HG03521 (cell line): ENCODE data around the gene TSN.

Source experiments
- ATAC-seq: cut with Tn5 transposase; IDR thresholded peaks from one replicate; pipeline ENCODE4 v1.9.1; 2021; ENCODE audit warnings: mild to moderate bottlenecking, moderate library complexity; ENCODE audit not compliant: unreplicated experiment

The TSN gene

DNA sequence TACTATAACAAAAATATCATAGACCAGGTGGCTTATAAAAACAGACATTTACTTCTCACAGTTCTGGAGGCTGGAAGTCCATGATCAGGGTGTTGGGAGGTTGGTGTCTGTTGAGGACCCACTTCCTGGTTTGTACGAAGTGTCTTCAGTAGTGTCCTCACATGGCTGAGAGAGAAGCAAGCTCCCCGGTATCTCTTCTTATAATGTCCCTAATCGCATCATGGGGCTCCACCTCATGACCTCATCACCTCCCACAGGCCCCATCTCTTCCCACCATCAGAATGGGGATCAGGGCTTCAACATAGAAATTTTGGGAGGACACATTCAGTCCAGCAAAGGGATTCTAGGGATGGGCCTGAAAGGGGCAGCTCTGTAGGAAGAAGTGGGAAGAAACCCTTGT is 14.0 kb upstream of the TSN start:
- no peak for ATAC-seq

DNA sequence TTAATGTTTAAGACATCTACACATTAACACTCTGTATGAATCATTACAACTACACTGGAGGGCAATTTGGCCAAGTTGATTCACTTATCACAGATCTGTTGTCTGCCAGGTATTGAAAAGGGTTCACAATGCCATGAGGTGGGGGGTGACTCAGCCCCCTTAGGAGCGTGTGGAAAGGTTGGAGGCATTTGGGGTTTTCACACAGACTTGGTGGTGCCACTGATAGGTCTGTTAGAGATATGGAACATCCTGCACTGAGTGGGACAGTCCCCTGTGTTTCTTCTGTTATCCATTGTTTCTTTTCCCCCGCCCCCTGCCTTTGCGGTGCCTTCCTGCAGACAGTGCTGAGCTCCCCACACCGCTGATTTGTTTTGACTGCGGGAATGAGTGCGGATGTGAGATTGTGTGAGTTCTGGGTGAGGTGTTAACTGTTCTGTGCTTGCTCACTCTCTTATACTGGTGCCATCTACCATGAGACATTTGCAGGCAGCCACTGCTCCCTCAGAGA is 9.3 kb upstream of the TSN start:
- no peak for ATAC-seq

DNA sequence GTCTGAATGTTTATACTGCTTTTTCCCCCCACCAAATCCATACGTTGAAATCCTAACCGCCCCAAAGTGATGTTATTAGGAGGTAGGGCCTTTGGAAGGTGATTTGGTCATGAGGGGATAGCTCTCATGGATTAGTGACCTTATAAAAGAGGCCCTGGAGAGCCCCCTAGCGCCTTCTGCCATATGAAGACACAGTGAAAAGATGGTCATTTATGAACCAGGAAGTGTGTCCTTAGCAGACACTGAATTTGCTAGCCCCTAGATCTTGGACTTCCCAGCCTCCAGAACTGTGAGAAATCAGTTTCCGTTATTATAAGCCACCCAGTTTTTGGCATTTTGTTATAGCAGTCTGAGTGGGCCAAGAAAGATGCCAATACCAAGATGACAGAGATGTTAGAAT is 7.2 kb upstream of the TSN start:
- no peak for ATAC-seq

DNA sequence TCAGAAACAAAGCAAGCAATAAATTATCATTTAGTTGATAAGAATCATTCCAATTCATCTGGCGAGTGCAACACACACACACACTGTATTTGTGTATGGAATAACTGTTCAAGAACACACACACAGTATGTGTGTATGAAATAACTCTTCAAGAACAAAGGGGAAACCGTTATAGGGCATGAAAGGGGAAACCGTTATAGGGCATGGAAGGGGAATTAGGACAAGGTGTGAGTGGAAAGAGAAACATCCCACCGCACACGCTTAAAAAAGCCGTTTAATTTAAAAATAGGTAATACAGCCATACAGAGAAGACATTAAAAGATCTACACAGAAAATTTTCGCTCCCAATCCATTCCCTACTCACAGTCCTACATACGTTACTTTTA is 607 bp upstream of the TSN start:
- ATAC-seq = no peak

DNA sequence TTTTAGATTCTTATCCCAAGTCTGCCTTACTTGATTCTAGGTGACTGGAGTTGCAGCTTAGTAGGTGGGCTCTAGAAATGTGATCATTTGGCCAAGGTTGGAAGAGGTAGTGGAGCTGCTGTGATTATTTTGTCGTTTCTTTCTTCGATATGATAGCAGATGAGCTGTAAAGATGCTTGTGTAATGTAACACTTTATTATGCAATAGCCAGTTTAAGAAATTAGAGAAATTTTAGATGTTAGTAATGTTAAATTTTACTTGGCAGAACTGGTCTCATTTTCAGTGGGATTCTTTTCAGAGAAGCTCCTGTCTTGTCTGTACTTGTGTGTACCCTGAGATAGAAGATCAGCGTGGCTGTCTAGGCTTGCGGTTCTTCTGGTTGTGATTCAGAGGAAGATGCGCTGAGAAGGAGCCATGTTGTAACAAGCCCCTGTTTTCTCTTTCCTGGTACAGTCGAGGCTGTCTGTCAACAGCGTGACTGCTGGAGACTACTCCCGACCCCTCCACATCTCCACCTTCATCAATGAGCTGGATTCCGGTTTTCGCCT is 9.3 kb downstream of the TSN start:
- ATAC-seq = no peak

DNA sequence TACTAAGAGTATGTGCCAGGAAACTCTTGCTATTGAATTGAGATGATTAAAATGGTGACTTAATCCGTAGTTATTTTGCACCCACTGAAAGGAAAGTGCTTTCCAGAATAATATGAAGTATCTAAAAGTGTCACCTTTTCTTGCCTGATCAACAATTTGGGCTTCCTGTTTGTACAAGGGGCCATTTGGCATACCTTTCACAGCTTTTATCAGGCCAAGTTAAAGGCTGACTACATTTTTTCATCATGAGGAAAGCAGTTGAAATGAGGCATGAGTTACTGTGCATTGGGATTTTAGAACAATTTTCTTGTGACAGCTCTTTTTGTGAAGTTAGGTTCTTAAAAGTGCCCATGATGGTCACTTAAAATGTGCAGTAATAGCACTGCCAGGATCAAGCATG is 11.2 kb downstream of the TSN start:
- no peak for ATAC-seq

DNA sequence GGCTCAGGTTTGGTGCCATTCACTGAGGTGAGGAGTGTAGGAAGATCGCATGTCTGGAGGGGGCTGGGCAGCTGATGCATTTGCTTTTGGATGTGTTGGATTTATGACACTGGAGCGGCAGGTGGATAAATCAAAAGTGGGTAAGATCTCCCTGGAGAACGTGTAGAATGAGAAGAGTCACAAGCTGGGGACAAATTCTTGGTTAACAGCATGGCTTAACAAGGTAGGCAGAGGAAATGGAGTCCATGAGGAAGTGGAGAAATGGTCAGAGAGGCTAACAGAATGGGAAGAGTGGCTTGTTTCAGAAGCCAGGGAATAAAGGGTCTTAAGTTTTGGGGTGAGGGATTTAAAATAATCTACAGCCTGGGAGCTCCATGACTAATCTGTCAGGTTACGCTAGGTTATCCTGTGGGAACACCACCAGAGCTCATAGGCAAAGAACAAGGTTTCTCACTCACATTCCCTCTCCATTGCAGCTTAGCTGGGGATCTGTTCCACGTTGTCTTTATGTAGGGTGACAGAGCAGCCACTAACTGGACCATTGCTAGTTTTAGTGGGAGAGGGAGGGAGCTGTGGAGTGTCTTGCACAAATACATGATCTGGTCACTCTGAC is 12.8 kb downstream of the TSN start:
- ATAC-seq = no peak

DNA sequence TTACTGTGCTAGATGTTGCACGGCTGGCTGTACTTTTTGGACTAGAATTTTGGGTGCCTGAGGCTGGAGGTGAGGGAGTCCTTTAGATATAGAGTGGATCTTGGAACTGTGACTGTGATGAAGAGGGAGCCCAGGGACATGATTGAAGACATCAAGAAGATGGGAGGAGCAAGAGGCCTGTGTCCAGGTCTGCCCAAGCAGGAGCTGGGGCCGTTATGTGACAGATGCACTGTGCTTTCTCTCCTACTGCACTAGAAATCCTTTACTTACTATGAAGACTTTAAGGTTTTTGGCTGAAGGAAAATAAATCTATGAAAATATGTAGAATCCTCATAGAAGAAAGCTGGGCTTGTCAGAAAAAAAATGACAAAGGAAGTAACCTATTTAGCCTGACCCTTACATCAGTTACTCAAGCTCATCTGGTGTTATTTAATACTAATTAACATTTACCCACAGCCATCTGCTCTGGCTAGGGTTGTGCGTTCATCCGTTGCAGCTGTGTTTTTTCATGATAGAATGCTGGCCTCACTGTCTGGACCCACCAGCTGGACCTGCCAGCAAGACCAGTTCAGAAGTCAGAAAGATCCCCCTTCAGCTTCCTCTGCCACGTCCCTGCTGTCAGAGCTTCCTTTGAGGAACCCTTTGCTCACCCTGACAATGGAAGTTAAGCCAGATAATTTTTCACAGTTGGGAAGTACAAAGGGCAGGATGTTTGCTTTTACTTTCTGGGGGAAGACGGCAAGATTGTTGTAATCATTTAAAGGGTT is 16.7 kb downstream of the TSN start:
- ATAC-seq = no peak

DNA sequence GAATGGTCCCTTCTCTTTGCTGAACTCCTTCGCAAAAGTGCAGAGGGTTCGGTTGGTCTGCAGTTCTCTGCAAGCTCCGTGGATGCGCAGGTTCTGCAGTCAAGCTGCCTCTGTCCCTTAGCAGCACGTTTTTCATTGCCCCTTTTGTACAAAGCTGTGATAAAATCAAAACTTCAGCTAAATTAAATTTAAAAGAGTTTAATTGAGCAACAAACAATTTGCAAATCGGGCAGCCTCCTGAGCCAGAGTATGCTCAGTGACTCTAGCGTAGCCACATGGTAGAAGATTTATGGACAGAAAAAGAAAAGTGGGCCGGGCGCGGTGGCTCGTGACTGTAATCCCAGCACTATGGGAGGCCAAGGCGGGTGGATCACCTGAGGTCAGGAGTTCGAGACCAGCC is 18.8 kb downstream of the TSN start:
- ATAC-seq = no peak

DNA sequence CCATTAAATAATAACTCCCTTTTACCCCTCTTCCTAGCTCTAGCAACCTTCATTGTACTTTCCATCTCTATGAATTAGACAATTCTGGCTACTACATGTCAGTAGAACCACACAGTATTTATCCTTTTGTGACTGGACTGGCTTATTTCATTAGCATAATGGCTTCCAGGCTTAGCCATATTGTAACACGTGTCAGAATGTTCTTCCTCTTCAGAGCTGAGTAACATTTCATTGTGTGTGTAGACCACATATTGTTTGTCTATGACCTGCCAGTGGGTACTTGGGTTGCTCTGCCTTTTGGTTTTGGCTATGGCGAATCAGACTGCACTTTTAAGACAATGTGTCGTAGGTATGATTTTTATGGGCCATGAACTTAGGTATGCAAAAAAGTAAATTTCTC is 20.9 kb downstream of the TSN start:
- ATAC-seq = no peak

DNA sequence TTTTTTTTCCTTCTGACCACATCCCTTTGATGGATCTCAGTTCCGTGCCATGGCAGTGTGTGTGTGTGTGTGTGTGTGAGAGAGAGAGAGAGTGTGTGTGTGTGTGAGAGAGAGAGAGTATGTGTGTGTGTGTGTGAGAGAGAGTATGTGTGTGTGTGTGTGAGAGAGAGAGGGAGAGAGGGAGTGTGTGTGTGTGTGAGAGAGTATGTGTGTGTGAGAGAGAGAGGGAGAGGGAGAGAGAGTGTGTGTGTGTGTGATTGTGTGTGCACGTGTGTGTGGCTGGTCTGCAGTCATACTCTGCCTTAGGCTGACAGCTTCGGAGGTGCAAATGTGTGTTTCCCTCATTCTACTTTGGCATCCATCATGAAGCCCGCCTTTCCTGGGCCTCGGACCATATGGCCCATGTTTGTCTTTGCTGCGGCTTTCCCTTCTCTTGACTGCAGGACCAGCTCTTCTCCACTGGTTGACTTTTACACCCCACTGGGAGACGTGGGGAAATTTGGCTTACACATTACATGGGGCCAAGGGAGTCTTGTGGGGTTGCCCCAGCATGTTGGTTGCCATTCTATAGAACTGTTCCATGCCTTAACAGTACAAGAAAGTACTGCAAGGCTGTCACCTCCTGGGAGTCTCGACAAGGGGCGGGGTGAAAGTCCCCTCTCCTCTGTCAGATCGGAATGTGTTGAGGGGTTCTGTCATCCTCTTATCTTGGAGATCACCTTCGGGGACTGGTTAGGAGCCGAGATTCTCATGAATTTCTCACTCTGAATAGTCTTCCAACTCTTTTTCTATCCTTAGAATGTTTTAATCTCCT is 21.6 kb downstream of the TSN start:
- ATAC-seq = no peak

DNA sequence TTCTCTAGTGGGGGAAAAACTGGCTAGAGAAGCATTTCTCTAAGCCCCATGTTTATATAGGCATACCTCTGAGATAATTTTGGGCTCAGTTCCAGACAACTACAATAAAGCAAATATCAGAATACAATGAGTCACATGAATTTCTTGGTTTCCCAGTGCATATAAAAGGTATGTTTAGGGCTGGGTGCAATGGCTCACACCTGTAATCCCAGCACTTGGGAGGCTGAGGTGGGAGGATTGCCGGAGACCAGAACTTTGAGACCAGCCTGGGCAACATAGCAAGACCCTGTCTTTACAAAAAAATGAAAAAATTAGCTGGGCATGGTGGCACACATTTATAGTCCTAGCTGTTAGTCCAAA is 22.2 kb downstream of the TSN start:
- ATAC-seq = no peak

DNA sequence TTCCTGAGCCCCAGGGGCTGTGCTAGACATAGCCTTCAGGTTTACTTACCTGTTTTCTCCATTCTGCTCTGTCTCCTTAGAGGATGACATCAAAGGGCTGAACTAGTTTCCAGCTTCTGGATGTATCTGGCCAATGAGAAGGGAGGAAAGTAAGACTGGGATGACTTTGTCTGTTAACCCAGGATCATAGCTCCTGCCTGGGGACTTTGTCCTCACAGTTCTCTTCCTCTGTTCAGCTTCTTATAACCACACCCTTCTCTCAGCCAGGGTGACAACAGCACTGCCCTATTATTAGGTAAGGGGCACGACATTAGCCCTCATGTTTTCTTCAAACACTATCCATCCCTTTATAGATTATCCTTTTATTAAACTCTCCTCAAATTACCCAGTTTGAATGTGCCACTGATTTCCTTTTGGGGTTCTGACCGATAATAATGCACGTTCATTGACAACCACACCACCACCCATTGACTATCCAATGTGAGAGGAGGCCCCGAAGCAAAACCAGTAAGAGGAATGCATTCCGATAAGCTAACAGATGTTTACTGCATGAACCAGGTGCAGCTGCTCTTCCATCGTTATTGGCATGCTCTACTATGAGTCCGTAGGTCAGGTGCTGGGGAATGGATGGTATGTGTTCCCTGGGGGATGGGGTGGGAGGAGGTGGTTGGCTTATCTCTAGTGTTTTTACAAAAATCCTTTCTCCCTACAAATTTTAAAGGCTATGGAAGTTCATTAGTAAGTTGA is 23.5 kb downstream of the TSN start:
- ATAC-seq = no peak

DNA sequence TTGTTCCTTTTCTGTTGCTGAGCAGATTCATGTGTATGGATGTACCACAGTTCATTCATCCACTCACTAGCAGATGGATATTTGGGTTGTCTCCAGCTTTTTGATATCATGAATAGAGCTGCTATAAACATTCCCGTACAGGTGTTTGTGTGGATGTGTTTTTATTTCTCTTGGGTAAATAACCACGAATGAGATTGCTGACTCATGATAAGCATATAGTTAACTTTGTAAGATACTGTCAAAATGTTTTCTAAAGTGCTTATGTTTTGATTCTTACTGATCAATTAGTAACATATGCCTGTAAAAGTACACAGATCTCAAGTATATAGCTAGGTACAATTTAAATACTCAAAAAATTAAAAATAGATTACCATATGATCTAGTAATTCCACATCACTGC is 27.7 kb downstream of the TSN start:
- ATAC-seq = no peak

DNA sequence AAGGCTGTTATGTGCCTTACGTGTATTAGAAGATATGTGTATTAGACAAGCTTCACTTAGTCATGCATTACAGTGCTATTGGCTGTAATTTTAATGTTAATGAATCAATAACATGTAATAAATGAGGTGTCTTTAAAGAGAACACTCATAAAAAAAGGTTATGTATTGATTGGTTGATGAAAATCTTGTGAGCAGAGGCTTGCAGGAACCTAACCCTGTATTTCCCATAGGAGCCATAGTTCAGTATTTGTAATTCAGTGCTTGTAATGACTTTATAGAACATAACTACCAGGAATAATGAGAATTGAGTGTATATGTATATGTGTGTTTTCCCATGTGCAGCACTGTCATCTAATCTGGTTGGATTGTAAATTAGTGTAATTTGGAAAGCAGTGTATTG is 33.2 kb downstream of the TSN start:
- no peak for ATAC-seq

DNA sequence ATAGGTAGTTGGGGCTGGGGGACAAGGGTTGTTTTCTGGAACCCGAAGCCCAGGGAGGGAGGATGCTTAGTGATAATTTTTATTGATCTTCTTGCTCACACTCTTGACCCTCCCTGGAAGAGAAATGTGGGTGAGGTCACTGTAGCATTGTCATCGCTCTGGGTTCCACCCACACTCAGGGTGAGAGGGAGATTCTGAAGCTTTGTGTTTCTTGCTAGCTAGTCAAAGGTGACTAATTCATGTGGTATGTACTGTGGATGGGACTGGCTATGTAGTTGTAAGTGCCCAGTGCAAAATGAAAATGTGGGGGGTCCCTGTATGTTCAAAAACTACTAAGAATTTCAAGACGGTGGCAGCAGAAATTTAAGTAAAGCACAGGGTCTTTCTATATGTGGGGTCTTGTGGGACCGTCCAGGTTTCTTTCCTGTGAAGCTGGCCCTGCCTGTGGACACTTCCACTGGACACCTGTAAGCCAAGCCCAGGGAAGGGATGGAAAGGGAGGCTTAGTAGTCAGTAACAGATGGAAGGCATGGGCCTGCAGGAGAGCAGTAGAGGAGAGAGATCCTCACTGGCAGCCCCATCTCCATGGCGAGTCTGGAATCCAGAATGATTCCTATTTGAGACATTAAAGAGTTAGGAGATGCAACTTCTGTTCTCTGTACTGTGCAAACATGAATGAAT is 35.0 kb downstream of the TSN start:
- no peak for ATAC-seq

DNA sequence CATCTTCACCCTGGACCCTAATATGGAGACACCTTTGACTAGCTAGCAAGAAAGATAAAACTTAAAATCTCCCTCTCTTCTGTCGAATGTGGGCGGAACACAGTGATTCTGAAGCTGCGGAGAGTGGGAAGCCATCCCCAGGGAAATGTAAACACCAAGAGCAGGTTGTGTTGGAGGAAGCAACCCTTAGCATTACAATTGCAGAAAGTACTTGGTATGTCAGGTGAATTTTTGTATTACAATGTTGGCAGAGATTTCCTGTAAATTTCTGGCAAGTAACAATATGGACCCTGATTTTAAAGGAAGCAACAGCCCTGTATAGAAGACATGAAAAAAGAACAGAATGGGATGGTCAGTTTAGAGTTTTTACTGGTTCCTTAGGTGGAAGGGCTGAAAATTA is 35.8 kb downstream of the TSN start:
- no peak for ATAC-seq

DNA sequence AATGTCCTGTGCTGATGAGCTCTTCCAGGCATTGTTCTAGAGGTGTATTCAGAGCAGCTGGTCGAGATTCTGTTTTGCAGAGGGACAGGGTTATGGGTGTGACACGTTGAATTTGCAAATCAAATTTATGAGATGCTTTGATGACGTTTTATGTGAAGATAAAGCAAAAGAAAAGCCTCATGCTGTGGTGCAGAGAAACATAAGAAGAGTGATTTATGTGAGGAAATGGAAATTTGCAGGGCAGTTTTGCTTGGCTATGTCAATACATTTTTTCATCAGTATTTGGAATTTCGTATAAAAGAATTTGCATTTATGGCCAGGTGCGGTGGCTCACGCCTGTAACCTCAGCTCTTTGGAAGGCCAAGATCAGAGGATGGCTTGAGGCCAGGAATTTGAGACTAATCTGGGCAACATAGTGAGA is 36.4 kb downstream of the TSN start:
- no peak for ATAC-seq

DNA sequence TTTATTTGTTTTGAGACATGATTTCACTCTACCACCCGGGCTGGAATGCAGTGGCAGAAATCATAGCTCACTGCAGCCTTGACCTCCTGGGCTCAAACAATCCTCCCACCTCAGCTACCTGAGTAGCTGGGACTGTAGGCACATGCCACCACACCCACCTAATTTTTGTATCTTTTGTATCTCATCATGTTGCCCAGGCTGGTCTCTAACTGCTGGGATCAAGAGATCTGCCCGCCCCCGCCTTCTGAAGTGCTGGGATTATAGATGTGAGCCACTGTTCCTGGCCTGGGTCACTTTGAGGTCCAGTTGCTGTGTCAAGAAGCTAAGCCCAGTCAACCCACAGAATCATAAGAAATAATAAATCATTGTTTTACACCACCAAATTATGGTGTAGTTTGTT is 38.4 kb downstream of the TSN start:
- no peak for ATAC-seq

DNA sequence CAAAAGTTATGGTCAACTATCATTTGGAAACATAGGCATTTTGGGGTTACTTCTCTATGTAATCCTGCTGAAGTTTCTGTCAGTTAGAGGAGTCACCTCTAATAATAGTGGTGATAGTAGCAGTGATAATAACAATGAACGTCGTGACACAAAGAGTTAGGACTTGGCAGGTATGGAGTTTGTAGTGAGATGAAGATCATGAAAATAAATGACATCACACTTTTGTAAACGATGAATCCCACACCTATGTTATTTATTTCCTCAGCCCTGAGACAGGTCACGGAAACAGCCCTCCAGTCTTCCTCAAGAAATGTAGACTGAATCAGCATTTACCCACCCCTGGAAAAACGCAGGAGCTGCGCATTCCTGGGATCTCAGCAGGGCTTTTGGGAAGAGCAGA is 38.8 kb downstream of the TSN start:
- ATAC-seq = no peak
